Uterus (tissue), 4 donors: ENCODE measurements around the gene MPP3. TPM values are rescaled to one million over a fixed set of nuclear protein-coding genes. Genes with fewer than 3 reads are reported as not detected.

Source experiments
- DNase-seq, 2 donors: peaks; one replicate each; pipeline ENCODE4 v3.0.0-alpha.2; 2019 to 2020
- H3K27ac ChIP-seq, 2 donors: fragments of 200-600 bp; sonication (generic); 1 replicate in 1 of 2; 2 replicates in 1 of 2; pipeline ENCODE4 v1.5.1; 2016 to 2018
- H3K27me3 ChIP-seq, 2 donors: fragments of 200-600 bp; sonication (generic); one replicate each; pipeline ENCODE4 v1.5.1; 2018 to 2019; ENCODE audit warnings: control low read depth in 1 of 2
- H3K36me3 ChIP-seq, 2 donors: fragments of 200-600 bp; sonication (generic); one replicate each; pipeline ENCODE4 v1.5.1; 2019; ENCODE audit warnings: control low read depth in 1 of 2
- H3K4me1 ChIP-seq, 2 donors: fragments of 200-600 bp; sonication (generic); one replicate each; pipeline ENCODE4 v1.5.1; 2018 to 2019; ENCODE audit warnings: control low read depth in 1 of 2
- H3K4me3 ChIP-seq, 2 donors: fragments of 200-600 bp; sonication (generic); 1 replicate in 1 of 2; 2 replicates in 1 of 2; pipeline ENCODE4 v1.5.1; 2018 to 2019; ENCODE audit warnings: mild to moderate bottlenecking in 1 of 2
- H3K9me3 ChIP-seq, 2 donors: fragments of 200-600 bp; sonication (generic); one replicate each; pipeline ENCODE4 v1.5.1; 2019; ENCODE audit warnings: control low read depth in 1 of 2
- CTCF ChIP-seq, 4 experiments: fragments of 200-600 bp in 2 of 4; fragments of 450-650 bp in 2 of 4; sonication (generic) in 2 of 4; IDR thresholded peaks; one replicate each; pipeline ENCODE4 v1.5.1; 2016 to 2019; ENCODE audit warnings: antibody characterized with exemption in 4 of 4, mild to moderate bottlenecking in 2 of 4, moderate library complexity in 1 of 4
- POLR2A ChIP-seq, 2 donors: fragments of 450-650 bp; IDR thresholded peaks; one replicate each; pipeline ENCODE4 v1.6.1; 2016; ENCODE audit warnings: antibody characterized with exemption in 2 of 2, mild to moderate bottlenecking in 1 of 2, moderate library complexity in 1 of 2
- intact Hi-C: fragments of 100-400 bp; cut with DNase I; formaldehyde crosslinking; loops from one replicate; pipeline ENCODE4 v1.15.1; 2023; ENCODE audit warnings: low total_unique reads
- total RNA-seq, 4 donors: library from RNA; depleted of rRNA in 3 of 4; stranded (reverse); fragments of >200 nt in 3 of 4; gene quantifications; one replicate each; pipeline versions ENCODE4 v1.1.0 to v1.2.4, GENCODE V29; 2014 to 2023
- donor health status: DM: yes; HTN: yes; CAD: no.

Gene MPP3
- total RNA-seq, 4 donors from 2014 or later: 5.6 to 21.2 (median 15.8) TPM

- Histone ChIP-seq H3K4me3 (no peak overlapping the region), H3K27me3 (no peaks in the 10 kb centered on the region), H3K36me3 (no peaks in the 10 kb centered on the region), H3K9me3 (no peaks in the 10 kb centered on the region), H3K4me1 (peaks cover 0 to 3% of the 10 kb centered on the region in 2 donors), H3K27ac (no peak overlapping the region)
- DNase-seq: no peak
- TF ChIP-seq CTCF (IDR thresholded peaks at IDR 0.05) (no peak), POLR2A (IDR thresholded peaks at IDR 0.05) (no peak)
- intact Hi-C loops: no loop called here
Measured at GRCh38 chr17:43831633-43832032, 1.3 kb downstream of the MPP3 start.

- peaks cover 0 to 3% of the 10 kb centered on the region in 2 donors for H3K4me1 ChIP-seq
- intact Hi-C loops: no loop called here
- DNase-seq: no peak
- H3K36me3 ChIP-seq: no peaks in the 10 kb centered on the region
- H3K9me3 ChIP-seq: no peaks in the 10 kb centered on the region
- no peak overlapping the region for H3K27ac ChIP-seq
- no peak overlapping the region for H3K4me3 ChIP-seq
- H3K27me3 ChIP-seq: no peaks in the 10 kb centered on the region
- no peak for TF ChIP-seq CTCF (IDR thresholded peaks at IDR 0.05)
- no peak for TF ChIP-seq POLR2A (IDR thresholded peaks at IDR 0.05)
Measured at GRCh38 chr17:43830510-43831140, 2.3 kb downstream of the MPP3 start.

GRCh38 chr17:43829738-43830137, 3.2 kb downstream of the MPP3 start:
- Histone ChIP-seq H3K4me1 (peaks cover 0 to 3% of the 10 kb centered on the region in 2 donors), H3K4me3 (no peak overlapping the region), H3K27me3 (no peaks in the 10 kb centered on the region), H3K36me3 (no peaks in the 10 kb centered on the region), H3K27ac (no peak overlapping the region), H3K9me3 (no peaks in the 10 kb centered on the region)
- no peak for TF ChIP-seq POLR2A (IDR thresholded peaks at IDR 0.05)
- TF ChIP-seq CTCF (IDR thresholded peaks at IDR 0.05): no peak
- DNase-seq: no peak
- intact Hi-C loops: no loop called here

GRCh38 chr17:43827596-43827995, 5.3 kb downstream of the MPP3 start:
- Histone ChIP-seq H3K9me3 (no peaks in the 10 kb centered on the region), H3K36me3 (no peaks in the 10 kb centered on the region)

More at GRCh38 chr17:43827596-43827995, 5.3 kb downstream of the MPP3 start:
- no peak for DNase-seq
- peaks cover 0 to 3% of the 10 kb centered on the region in 2 donors for H3K4me1 ChIP-seq
- no peaks in the 10 kb centered on the region for H3K27me3 ChIP-seq
- H3K4me3 ChIP-seq: no peak overlapping the region
- H3K27ac ChIP-seq: no peak overlapping the region
- TF ChIP-seq POLR2A (IDR thresholded peaks at IDR 0.05) (no peak), CTCF (IDR thresholded peaks at IDR 0.05) (no peak)
- intact Hi-C loops: no loop called here
